ENCODE results near the gene NEDD4L.

NEDD4L gene

GRCh38 chr18:58188996-58189395, 145.0 kb downstream of the NEDD4L start:
- no peak for FAIRE-seq

GRCh38 chr18:58190842-58191530, 147.0 kb downstream of the NEDD4L start:
- no peak for FAIRE-seq

- FAIRE-seq, result no peak
Observed at GRCh38 chr18:58191626-58192025, 147.6 kb downstream of the NEDD4L start.

- no peak for FAIRE-seq
Observed at GRCh38 chr18:58192519-58192918, 148.5 kb downstream of the NEDD4L start.

DNA sequence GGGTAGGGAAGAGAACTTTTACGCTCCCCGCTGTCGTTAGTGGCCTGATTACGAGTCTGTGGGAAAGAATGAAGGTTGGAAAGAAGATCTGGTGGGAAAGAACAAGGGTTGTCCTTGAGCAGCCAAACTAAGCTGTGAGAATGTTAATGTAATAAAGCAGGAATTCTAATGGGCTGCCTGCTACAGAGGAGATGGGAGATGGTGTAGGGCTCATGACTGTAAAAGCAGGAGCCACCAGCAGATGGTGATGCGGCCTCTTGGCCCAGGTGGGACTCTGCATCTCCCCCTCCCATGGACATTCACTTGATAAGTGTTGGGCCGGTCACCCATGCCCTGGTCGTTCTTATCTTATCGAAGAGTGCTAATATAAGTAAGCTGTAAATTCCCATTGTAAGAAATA, 150.0 kb downstream of the NEDD4L start:
- FAIRE-seq, result no peak

DNA sequence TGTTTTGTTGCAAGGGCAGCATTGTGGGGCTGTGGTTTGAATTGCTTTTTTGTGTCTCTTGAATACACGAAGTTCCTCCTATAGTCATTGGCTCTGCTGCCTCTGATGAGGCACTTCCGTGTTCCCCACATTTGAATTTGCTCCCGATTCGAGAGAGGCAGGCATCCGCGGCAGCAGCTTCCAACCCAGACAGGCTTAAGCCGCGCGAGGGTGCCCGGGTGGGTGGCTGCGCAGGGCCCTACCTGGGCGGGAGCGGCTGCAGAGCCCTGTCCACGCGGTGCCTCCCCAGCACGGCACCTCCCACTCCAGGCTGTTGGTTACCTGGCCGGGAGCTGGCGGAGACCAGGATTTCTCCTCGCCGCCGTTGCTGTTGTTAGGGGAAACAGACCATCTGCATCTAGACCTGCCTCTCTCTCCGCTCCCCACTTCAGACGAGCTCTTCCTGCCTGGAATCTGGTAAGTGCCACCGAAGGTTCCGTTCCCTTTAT, 151.3 kb downstream of the NEDD4L start:
- FAIRE-seq, result no peak

- no peak for FAIRE-seq
Observed at GRCh38 chr18:58196164-58196563, 152.1 kb downstream of the NEDD4L start.

DNA sequence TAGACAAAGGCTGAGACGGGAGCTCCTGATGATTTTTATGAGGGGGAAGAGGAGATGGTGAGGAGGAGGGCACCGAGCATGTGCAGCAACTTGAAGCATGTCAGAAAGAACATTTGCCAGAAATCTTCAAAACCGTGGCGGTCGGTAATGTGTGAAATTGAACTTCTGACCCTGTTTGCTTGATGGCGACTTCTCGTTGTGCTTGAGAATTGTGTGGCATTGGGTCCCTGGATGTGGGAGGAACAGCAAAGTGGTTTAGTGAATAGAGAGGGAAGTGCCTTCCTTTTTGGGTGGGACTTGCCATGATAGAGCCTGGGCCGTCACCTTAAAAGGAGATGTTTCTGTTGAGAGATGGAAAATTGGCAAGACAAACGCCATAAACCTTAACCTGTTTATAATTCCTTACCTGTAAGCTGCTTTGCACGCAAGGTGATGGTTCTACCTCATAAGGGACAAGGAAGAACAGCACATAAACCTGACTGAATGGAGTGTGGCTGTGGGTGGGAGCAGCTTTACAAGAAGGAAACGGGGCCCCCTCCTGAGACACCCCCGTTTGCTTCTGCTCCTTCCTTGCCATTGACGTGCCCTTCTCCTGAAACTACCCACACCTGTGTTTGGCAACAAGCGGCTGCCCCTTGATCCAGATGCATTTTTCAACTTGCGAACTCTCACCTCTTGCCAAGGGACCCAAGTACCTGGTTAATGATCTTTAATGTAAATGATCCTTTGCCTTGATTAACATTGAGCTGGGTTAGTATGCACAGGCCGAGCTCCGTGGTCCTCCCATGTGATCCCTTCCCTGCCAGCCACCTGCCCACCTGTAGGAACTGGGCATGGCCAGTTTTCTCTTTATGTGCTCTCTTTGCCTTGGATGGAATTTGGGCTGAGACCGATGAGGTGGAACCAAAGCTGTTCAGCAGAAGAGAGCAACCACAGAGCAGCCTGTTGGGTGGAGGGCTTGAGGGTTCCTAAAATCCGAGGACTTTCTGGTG, 153.2 kb downstream of the NEDD4L start:
- FAIRE-seq, result no peak

- no peak for FAIRE-seq
Observed at GRCh38 chr18:58201268-58201667, 157.2 kb downstream of the NEDD4L start.

GRCh38 chr18:58201733-58202730, 158.0 kb downstream of the NEDD4L start:
- no peak for FAIRE-seq

- no peak for FAIRE-seq
Observed at GRCh38 chr18:58204776-58205442, 160.9 kb downstream of the NEDD4L start.

- no peak for FAIRE-seq
Observed at GRCh38 chr18:58205443-58206160, 161.6 kb downstream of the NEDD4L start.

GRCh38 chr18:58207520-58208152, 163.6 kb downstream of the NEDD4L start:
- FAIRE-seq, result no peak

- FAIRE-seq, result no peak
Observed at GRCh38 chr18:58208207-58208932, 164.3 kb downstream of the NEDD4L start.

GRCh38 chr18:58209326-58209725, 165.3 kb downstream of the NEDD4L start:
- no peak for FAIRE-seq

DNA sequence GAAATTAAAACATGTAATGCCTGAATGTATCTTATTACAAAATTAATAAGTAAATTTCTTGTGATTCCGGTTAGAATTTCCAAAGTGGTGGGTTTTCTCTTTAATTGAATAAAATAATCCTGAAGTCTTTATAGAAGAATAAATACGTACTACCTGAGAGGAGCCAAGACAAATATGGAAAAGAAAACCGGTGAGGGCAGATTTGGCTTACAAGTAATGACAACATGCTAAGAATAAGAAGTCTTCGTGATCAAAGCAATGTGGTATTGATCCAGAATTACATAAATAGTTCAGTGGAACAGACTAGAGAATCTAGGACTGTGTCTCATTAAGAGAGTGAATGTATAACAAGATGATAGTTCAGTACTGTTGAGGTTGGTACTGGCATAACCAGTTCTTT, 167.5 kb downstream of the NEDD4L start:
- no peak for FAIRE-seq

DNA sequence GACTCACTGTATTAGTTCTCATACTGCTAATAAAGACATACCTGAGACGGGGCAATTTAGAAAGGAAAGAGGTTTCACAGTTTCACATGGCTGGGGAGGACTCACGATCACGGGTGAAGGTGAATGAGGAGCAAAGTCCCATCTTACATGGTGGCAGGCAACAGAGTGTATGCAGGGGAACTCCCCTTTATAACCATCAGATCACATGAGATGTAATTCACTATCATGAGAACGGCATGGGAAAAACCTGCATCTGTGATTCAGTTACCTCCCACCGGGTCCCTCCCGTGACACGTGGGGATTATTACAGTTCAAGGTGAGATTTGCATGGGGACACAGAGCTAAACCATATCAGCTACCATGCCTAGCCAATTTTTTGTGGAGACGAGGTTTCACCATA, 168.2 kb downstream of the NEDD4L start:
- FAIRE-seq, result no peak

- no peak for FAIRE-seq
Observed at GRCh38 chr18:58213440-58213839, 169.4 kb downstream of the NEDD4L start.

- no peak for FAIRE-seq
Observed at GRCh38 chr18:58215011-58215410, 171.0 kb downstream of the NEDD4L start.

GRCh38 chr18:58216071-58216481, 172.1 kb downstream of the NEDD4L start:
- FAIRE-seq, result no peak

Data from TTC549 (cell line).